Fibroblast of villous mesenchyme (primary cell): ENCODE measurements around the gene CDKL4. TPM values are rescaled to one million over a fixed set of nuclear protein-coding genes. Genes with fewer than 3 reads are reported as not detected.

Experiments used
- DNase-seq: peaks from one replicate; pipeline ENCODE4 v3.0.0-alpha.2; 2010; ENCODE audit warnings: low read depth
- H3K4me3 ChIP-seq: 2 replicates; pipeline ENCODE4 v1.5.1; 2011; ENCODE audit warnings: low read depth, mild to moderate bottlenecking, low read length
- total RNA-seq: library from RNA; depleted of rRNA; stranded (reverse); fragments of >200 nt; gene quantifications from 2 replicates; pipeline ENCODE4 v1.2.3, GENCODE V29; 2012
- TF ChIP-seq, protein P1 (sequence below): IDR thresholded peaks from 2 replicates; pipeline ENCODE4 v1.5.1; 2012; ENCODE audit warnings: low read depth, mild to moderate bottlenecking, low read length; ENCODE audit not compliant: insufficient read depth

The CDKL4 gene
- 1.9 and 4.3 TPM in 2 replicates for total RNA-seq

DNA sequence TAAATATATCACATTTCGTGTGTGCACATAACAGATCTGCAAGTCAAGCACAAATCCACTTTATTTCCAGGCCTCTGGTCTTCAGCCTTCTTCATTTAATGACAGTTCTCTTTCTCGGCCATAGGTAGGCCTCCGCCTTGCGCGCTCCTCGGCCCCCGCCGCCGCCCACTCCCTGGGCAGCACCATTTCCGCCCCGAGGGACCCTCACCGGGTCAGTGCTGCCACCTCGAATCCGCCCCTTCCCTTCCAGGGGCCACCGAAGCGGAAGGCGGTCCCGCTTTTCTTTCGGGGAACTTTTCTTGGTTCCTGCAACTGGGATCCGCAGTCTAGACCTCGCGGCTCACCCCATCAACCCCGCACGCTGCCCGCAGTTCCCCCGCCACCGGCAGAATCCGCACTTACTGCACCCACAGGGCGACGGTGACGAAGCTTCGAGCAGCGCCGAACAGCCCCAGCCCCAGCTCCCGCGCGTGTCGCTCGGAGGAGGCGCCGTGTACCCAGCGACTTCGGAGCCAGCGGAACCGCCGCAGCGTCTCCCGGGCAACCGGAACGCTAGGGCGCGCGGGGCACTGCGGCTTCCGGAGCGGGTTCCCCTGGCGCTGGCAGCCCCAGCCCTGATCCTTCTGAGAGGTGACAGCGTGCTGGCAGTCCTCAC is at the start of gene CDKL4:
TSS of gene CDKL4 (minus strand) at position 502 of the 655 bp plus-strand sequence.
- peak; percentile 22 for DNase-seq
- TF ChIP-seq, protein P1, sequence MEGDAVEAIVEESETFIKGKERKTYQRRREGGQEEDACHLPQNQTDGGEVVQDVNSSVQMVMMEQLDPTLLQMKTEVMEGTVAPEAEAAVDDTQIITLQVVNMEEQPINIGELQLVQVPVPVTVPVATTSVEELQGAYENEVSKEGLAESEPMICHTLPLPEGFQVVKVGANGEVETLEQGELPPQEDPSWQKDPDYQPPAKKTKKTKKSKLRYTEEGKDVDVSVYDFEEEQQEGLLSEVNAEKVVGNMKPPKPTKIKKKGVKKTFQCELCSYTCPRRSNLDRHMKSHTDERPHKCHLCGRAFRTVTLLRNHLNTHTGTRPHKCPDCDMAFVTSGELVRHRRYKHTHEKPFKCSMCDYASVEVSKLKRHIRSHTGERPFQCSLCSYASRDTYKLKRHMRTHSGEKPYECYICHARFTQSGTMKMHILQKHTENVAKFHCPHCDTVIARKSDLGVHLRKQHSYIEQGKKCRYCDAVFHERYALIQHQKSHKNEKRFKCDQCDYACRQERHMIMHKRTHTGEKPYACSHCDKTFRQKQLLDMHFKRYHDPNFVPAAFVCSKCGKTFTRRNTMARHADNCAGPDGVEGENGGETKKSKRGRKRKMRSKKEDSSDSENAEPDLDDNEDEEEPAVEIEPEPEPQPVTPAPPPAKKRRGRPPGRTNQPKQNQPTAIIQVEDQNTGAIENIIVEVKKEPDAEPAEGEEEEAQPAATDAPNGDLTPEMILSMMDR, result no peak
- H3K4me3 ChIP-seq, result peak within 1 kb of the TSS; percentile 65

DNA sequence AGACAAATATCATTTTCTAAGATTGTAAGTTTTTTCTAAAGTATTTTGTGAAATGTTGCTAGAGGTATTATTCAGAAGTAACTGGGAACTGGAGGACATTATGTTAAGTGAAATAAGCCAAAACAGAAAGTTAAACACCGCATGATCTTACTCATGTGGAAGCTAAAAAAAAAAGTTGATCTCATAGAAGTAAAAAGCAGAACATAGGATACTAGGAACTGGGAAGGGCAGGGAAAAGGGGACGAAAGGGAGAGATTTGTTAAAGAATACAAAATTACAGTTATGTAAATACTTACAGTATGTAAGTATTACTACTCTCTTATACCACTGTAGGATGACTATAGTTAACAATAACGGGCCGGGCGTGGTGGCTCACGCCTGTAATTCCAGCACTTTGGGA is 46.7 kb upstream of the CDKL4 start:
- no peak for DNase-seq
- H3K4me3 ChIP-seq, result no peak overlapping the region
- TF ChIP-seq, protein P1, result no peak

DNA sequence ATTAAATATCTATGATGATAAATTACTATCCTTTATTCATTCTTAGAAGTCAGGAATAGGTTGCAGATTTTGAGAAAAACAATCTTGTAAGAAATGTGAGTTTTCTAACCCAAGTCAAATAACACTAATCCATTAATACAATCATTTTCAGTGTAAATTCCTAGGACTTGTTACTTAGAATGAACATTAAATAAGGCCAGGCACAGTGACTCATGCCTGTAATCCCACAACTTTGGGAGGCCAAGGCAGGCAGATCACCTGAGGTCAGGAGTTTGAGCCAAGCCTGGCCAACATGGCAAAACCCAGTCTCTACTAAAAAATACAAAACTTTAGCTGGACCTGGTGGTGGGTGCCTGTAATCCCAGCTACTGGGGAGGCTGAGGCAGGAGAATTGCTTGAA is 45.8 kb upstream of the CDKL4 start:
- TF ChIP-seq, protein P1, result no peak
- no peak overlapping the region for H3K4me3 ChIP-seq
- no peak for DNase-seq

DNA sequence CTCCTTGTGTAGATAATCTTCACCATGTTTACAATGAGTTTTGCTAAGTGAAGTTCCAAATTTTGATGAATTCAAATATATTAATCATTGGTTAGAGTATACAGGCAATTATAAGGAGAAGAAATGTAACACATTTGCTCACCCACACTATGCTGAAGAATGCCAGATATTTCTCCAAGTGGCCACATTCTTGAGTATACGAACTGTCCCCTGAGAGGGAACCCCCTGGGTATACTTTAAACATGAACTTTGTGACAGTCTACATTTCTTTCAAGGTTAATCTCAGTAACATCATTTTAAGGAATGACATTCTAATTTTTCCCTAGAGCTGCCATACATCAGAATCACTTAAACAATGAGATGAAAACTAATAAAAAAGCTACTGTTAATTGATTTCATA is 39.8 kb upstream of the CDKL4 start:
- TF ChIP-seq, protein P1, result no peak
- H3K4me3 ChIP-seq, result no peak overlapping the region
- no peak for DNase-seq

DNA sequence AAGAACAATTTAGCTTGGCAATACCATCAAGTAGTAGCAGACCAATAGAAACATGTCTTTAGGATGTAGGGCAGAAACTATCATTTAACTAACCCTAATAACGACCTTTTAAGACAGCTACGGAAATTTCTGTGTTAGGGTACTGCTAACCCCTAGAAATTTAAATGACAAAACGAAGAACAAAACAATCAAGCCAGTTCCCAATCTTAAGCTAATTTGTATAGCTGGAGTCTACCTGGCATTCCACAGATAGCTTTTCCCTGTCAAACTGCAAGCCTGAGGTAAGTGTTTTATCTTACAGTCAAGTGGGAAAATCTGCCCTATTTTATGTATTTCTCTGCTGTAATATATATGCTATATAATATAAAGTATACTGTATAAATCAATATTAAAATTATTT is 37.6 kb upstream of the CDKL4 start:
- no peak for DNase-seq
- TF ChIP-seq, protein P1, result no peak
- no peak overlapping the region for H3K4me3 ChIP-seq

DNA sequence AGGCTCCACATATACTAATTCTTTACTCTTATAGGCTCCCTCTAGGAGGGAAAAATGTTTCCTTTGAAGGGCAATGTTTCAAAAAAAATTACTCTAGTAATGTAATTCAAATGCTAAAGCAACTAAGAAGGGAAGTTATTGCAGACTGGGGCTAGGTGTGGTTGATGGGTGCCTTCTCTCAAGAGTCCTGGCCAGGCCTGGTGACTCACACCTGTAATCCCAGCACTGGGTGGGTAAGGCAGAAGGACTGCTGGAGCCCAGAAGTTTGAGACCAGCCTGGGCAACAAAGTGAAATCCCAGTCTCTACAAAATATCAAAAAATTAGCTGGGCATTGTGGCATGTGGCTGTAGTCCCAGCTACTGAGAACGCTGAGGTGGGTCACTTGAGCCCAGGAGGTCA is 31.2 kb upstream of the CDKL4 start:
- no peak for DNase-seq
- TF ChIP-seq, protein P1, result no peak
- no peak overlapping the region for H3K4me3 ChIP-seq

DNA sequence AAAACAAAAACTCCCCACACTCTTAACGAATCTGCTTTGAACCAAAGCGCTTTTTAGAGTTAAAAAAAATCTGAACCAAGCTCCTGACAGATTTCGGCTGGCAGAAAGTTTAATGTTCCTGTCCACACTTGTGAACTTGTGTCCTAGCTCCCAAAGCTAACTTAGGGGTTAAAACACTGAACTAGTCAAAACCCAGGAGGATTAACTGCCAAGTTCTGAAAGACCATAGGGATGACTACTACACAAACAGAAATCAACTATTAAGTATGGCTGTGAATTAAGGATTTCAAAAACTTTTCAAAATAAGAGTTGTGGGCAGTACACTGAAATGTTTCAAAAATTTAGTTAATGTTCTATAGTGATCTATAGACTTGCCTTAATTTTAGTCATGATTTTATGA is 26.2 kb upstream of the CDKL4 start:
- TF ChIP-seq, protein P1, result no peak
- no peak overlapping the region for H3K4me3 ChIP-seq
- no peak for DNase-seq
